ENCODE data around the gene FABP1. TPM values are rescaled to one million over a fixed set of nuclear protein-coding genes. Genes with fewer than 3 reads are reported as not detected.

Gene FABP1
- total RNA-seq, 1 donor from 2014 or later: not detected

DNA sequence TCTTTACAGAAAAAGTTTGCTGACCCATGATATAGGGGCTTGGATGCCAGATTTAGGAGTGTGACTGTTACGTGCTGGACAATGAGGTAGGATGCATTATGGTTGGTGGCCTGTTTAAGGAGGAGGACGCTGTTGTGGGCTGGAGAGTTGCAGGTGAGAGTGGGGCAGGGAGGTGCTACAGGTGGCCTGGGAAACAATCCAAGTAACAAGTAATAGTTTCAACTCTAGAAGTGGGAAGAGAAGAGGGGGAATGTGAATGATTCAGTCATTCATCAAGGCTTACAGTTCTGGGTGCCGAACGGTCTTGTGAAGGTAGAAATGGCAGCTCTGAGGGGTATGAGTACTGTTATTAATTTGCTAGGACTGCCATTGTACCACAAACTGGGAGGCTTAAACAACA, 6.2 kb downstream of the FABP1 start:
- intact Hi-C loops (cut with DNase I): no loop called here
- DNase-seq (ENCODE audit: low spot score): no peak
- no peak for ATAC-seq

DNA sequence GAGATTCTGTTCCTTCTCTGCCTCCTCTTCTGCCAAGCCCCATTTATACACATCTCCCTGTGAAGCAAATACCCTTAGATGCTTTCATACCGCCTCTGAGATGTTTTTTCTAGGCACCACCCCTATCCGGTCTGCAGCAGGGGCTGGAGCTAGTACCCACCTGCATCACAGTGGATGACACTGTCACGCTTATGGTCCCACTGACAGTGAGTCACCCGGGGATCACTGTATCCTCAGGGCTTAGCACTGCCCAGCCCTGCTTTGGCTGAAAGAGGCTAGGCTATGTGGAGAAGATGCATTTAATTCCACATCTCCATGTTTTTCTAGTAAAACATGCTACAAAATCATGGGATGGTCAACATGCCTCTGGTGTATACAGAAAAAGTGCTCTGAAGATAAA, 9.9 kb downstream of the FABP1 start:
- intact Hi-C loops (cut with DNase I): no loop called here
- ATAC-seq (no peak), DNase-seq (ENCODE audit: low spot score) (no peak)

DNA sequence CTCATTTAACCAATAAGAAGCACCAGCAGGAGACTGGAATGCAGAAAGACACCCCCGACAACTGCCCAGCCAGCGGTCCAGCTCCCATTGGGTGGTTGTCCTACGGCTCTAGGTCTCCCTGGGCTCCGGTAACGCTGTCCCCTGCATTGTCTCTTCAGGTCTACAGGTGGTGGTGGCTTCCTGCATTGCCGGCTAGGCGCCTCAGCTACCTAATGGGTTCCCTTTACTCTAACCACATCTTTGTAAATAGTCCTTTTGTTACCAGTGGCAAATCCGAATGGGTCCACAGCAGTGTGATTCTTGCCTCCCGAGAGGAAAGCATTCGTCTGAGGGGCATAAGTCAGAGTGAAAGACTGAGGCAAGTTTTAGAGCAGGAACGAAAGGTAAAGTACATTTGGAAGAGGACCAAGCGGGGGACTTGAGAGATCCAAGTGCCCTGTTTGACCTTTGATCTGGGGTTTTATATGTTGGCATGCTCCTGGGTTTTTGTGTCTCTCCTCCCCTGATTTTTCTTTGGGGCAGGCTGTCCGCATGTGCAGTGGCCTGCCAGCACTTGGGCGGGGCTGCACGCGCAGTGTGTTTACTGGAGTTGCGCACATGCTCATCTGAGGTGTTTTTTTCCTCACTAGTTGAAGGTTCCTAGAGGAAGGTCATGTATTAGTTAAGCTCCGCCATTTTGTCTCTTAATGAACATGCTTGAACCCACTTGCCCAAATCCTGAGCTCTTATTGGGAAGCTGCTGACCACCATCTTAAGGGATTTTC, 11.0 kb downstream of the FABP1 start:
- intact Hi-C loops (cut with DNase I): no loop called here
- DNase-seq (ENCODE audit: low spot score) (no peak), ATAC-seq (no peak)

DNA sequence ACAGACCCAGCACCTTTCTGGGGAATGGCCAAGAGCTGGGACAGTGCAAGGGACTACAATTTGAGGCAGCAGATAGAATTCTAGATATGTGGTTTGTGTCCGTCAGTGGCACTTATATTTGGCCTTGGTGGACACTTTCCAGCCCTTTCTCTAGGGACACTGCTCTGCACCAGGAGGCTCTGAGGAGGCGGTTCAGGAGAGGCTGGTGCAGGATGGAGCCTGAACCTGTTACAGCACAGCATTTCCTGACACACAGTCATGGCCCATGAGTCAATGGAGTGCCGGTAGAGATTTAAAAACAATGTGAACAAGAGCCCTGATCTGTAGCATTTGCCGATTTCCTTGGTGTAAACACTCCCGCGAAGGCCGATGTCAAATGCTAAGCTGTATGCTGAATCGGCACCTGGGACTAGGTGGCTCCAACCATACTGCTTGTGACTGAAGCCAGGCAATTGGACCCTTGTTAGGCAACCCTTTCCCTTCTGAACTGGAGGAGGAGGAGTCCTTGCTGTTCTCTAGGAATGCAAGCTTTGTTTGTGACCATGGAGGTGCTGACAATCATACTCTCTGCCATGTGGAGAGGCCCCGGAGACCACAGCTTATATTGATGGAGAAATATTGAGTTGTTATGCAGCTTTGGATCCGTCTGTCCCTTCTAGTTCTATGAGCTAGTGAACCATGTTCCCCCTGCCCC, 11.9 kb downstream of the FABP1 start:
- ATAC-seq (no peak), DNase-seq (ENCODE audit: low spot score) (no peak)
- intact Hi-C loops (cut with DNase I): no loop called here

DNA sequence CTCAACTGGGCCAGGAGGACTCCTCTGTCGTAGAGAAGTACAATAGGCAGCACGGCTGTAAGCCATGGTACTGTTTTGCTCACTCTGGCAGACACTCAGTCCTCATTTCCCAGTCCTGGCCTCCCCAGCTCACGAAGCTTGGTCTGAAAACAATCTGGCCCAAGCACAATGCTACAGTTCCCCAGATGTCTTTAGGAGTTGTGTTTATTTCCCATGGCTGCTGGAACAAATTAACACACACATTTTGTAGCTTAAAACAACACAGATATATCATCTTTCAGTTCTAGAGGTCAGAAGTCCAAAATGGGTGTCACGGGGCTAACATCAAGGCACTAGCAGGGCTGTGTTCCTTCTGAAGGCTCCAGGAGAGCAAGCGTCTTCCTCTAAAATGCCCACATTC, 13.0 kb downstream of the FABP1 start:
- DNase-seq (ENCODE audit: low spot score) (no peak), ATAC-seq (peak; percentile 39)
- intact Hi-C loops (cut with DNase I): no loop called here

DNA sequence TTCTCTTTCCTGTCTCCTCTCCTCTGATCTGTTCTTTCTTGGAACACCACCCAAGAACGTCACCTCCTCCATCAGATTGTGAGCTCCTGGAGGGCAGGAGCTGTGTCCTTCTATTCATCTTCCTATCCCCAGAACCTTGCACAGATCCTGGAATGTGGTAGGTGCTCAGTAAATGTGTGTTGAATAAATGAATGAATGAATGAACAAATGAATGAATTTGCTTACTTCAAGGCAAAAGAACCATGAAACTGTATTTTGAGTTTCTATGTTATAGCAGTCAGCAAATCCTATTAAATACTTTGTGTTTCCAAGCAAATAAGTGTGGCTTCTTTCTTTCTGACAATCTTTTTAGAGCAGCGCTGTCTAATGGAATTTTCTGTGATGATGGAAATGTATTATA, 14.8 kb downstream of the FABP1 start:
- no peak for DNase-seq (ENCODE audit: low spot score)
- ATAC-seq: no peak
- intact Hi-C loops (cut with DNase I): no loop called here

DNA sequence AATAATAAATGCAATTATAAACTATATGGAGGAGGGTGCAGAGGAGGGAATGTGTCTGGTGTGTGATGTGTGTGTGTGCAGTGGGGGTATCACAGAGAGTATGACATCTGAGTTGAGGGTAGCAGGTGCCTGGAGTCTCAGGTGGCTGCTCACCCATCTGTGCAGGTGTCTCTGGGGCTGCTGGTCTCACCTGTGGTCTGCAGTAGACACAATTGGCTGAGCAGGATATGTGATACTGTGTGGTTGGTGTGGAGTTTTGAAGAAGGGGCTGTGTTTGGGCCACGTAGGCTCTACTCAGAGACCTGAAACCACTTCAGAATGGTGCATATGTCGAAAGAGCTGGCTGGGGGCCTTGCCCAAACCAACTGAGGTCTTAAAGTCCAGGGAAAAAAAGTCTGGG, 17.0 kb downstream of the FABP1 start:
- intact Hi-C loops (cut with DNase I): no loop called here

DNA sequence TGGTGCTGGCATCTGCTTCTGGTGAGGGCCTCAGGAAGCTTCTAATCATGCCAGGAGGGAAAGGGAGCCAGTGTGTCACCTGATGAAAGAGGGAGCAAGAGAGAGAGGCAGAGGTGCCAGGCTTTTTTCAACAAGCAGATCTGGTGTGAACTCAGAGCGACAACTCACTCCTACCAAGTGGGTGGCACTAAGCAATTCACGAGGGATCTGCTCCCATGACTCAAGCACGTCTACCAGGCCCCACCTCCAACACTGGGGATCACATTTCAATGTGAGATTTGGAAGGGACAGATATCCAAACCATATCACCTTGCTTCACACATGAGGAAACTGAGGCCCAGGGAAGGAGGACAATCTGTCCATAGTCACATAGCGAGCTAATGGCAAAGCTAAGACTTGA, 19.1 kb downstream of the FABP1 start:
- ATAC-seq (no peak), DNase-seq (ENCODE audit: low spot score) (no peak)
- intact Hi-C loops (cut with DNase I): no loop called here

More for the DNA sequence above, 17.0 kb downstream of the FABP1 start:
- no peak for ATAC-seq
- DNase-seq (ENCODE audit: low spot score): no peak

DNA sequence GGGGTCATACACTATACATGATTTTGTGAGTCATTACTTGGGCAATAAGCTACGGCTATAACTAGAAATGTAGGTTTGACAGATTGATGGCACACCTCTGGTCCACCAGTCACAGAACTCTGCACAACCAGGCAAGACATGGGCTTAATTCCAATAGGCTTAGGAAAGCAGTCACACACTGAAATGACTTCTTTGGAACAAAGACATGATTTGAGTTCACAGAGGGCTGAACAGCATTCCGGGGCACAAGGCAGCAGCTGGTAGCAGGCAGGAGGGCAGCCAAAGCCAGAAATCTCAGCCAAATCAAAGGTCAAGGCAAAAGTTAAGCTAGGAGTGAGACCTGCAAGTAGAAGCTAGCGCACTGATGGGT, 27.4 kb downstream of the FABP1 start:
- intact Hi-C loops (cut with DNase I): no loop called here
- ATAC-seq (no peak), DNase-seq (ENCODE audit: low spot score) (no peak)

DNA sequence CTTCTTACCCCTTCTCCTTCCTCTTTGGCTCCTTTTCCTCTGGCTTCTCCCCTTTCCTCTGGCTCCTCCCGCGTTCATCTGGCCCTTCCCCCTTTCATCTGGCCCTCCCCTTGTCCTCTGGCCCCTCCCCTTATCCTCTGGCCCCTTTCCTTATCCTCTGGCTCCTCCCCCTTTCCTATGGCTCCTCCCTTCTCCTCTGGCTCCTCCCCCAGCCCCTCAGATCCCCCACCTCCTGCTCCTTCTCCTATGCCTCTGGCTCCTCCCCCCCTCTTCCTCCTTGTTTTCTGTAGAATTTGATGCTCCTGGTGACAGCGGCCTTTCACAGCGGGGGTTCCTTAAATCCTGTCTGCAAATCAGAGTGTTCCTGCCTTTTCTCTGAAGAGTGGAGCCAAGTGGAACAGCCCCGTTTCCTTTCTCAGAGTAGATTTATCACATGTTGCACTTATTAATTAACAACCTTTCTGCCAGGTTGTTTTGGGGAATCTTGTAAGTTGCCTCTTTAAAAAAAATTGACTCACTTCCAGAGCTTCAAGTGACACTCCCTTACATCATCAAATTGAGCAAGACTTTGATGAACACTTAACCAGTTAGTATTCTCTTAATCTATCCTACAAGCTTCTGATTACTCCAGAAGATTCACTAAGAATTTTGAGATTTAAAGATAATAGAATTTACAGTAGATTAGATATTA, 27.9 kb downstream of the FABP1 start:
- peak; percentile 24 for ATAC-seq
- DNase-seq (ENCODE audit: low spot score): no peak
- intact Hi-C loops (cut with DNase I): no loop called here

DNA sequence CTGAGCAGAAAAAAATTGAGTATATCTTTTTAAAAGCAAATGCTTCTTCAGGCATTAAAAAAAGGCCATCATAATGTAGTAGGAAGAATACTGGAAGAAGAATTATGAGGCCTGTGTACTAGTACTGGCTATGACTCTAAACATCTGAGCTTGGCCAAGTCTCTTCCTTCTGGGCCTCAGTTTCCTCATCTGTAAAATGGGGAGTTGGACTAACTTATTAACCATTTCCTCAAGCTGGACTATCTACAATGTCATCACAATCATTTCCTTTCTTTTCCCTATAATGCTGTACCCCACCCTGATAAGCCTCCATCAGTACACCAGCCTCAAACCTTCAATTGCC, 29.3 kb downstream of the FABP1 start:
- ATAC-seq (no peak), DNase-seq (ENCODE audit: low spot score) (no peak)
- intact Hi-C loops (cut with DNase I): no loop called here

DNA sequence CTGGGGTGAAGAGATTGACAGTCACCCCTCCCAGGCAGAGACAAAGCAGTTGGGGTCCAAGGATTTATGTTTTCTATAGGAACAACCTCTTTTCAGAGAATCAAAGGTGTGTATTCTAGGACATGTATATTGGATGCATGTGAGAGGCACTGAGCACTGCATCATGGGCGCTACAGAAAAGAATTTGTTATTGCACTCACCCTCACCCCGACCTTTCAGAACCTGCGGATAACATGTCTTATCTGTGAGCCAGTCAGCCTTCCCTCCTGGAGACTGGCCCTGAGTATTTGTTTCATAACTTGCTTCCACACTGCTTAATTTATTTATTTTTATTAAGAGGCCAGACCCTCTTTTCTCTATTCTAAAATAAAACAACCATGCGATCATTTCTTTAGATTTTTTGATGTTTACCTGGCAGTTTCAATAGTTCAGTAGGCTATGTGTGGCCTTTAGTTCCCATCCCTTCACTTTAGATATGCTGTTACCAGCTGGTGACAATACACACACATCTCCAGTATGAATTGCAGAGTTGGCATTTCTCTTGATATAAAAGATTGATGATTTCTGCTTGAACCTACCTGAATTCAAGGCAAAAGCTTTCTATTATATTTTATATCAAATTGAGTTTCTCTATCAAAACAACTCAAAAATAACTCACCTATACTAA, 29.8 kb downstream of the FABP1 start:
- ATAC-seq: no peak
- intact Hi-C loops (cut with DNase I): no loop called here
- DNase-seq (ENCODE audit: low spot score): no peak

DNA sequence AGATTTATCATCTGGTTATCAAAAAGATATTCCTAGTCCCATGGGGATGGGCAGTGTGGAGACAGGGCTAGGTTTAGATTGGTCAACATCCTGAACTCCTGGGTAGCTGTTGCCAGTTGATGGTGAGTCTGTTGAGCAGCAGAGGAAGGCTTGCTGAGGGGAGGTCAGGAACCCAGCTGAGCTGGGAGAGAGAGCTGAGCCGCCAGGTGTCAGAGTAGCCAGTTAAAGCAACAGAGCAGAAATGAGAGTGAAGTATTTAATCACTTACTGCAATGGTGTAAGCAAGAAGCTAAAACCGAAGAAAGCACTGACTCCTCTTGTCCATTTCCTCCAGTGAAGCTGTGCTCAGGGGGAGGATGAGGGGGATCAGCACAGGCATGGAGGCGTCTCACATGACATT, 30.7 kb downstream of the FABP1 start:
- intact Hi-C loops (cut with DNase I): no loop called here
- ATAC-seq (no peak), DNase-seq (ENCODE audit: low spot score) (no peak)

DNA sequence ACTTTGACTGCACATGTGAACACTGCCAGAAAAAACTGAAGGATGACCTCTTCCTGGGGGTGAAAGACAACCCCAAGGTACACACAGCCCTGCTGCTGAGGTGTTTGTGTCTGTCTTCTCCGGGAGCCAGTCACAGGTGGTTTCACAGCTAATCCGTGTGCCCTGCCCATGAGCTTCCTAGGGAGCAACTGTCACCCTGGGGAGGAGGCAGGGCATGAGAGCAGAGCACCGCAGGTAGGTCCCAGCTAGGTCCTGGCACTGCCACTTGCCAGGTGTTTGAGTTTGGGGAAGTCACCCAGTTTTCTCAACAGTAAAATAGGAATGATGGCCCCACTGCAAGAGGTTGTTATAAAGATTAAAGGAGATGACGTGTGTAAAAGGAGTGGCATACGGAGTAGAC, 31.2 kb downstream of the FABP1 start:
- DNase-seq (ENCODE audit: low spot score) (no peak), ATAC-seq (no peak)
- intact Hi-C loops (cut with DNase I): no loop called here

DNA sequence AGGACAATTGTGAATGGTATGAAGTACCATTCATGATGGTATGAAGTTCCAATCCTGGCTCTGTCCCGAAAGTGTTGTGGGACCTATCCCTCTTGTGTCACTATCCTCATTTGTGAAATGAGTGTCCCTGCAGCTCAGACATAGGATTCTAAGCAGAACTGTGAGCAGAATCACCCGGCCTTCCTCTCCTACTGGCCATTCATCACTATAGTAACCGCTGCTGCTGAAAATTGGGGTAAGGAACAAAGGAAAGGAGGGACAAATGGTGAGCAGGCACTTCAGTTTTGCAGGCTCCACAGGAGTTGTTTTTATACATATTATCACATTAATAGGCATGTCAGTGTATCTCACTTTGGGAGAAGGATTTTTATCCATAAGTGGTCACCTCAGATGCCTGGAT, 32.8 kb downstream of the FABP1 start:
- intact Hi-C loops (cut with DNase I): no loop called here
- DNase-seq (ENCODE audit: low spot score) (no peak), ATAC-seq (no peak)

DNA sequence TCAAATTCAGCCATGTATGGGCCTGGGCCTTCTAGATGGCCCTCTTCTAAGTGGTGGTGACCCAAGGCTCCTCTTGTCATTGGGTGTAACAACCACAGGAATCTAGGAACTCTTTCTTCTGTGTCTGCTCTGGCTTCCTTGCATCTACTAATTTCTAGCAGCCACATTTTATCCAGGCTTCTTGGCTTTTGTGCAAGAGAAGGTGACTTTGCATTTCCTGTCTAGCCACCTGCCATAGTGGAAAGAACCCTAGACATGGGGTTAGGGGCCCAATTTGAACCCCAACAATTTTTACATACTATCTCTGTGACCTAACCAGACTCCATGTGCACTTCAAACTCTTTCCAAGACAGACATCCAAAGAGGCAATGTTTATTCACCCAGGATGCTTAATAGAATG, 35.1 kb downstream of the FABP1 start:
- no peak for ATAC-seq
- intact Hi-C loops (cut with DNase I): no loop called here
- DNase-seq (ENCODE audit: low spot score): no peak

DNA sequence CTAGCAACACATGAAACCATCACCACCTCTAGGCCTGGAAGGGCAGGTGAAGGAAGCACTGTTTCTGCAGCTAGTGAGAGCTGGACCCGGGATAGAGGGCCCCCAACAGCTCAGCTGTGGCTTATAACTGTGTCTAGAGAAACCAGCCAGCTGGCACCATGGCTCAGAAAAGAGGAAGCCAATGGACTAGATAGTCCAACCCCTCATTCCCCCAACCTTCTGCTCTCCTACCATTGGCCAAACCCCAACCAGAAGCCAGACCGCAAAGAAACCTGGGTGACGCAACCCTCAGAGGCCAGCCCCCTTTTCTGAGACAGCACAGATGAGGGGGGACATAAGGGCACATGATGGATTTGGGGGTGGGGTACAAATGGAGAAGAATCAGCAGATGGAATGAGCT, 35.9 kb downstream of the FABP1 start:
- no peak for DNase-seq (ENCODE audit: low spot score)
- intact Hi-C loops (cut with DNase I): no loop called here
- no peak for ATAC-seq

DNA sequence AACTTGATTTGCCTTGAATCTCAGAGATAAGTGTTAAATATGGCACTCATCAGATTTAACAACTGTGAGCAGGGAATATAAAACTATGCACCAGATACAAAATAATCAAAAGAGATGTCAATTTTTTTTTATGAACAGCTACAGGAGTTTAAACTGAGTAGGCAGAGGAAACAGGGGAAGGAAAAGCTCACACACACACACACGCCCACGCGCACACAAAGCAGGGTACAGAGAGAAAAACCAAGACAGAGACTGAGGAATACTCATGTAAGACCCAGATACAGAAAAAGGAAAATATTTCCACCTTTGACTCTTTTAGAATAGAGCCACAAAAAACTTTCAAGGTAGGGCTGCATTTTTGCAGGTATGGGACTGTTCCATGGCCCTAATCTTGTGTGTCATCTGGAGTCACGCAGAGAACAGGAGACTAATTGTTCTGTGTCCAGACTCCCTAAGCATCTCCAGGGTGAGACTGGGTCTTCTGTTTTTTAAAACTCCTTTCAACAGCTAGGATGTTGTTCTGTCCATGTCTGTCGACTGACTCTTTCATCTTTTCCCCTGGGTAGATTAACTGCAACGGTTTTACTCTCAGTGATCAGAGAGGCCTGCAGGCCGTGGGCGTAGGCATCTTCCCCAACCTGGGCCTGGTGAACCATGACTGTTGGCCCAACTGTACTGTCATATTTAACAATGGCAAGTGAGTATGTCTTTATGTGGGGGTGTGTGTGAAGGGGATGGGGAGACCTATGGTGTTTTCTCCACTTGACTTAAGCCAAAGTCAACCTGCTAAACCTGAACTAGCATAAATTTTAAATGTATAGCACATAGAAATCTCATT, 37.2 kb downstream of the FABP1 start:
- DNase-seq (ENCODE audit: low spot score) (no peak), ATAC-seq (no peak)
- intact Hi-C loops (cut with DNase I): no loop called here

DNA sequence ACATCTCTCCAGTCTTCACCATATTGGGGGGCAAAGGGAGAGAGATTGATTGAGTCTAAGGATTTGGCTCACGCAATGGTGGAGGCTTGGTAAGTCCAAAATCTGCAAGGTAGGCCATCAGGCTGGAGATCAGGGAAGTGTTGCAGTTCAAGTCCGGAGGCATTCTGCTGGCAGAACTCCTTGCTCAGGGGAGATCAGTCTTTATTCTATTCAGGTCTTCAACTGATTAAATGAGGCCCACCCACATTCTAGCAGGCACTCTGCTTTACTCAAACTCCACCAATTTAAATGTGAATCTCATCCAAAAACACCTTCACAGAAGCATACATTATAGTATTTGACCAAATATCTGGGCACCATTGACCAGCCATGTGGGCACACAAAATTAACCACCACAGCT, 38.9 kb downstream of the FABP1 start:
- ATAC-seq (no peak), DNase-seq (ENCODE audit: low spot score) (no peak)
- intact Hi-C loops (cut with DNase I): no loop called here
